K562 (cell line): ENCODE data around the gene MEGF9. TPM values are rescaled to one million over a fixed set of nuclear protein-coding genes. Genes with fewer than 3 reads are reported as not detected.

Source experiments
- BCL6 ChIP-seq: fragments of 250-450 bp; sonication (Bioruptor Pico); IDR thresholded peaks from 2 replicates; pipeline ENCODE4 v1.4.0; 2020
- CGGBP1 ChIP-seq: fragments of 250-450 bp; sonication (Bioruptor Pico); IDR thresholded peaks from 2 replicates; pipeline ENCODE4 v1.9.0; 2021; ENCODE audit warnings: mild to moderate bottlenecking
- E2F6 ChIP-seq, 2 experiments: IDR thresholded peaks; 2 replicates each; pipeline ENCODE4 v1.6.1; 2011; ENCODE audit warnings: borderline replicate concordance in 1 of 2, control low read depth in 1 of 2, low read depth in 1 of 2, low read length in 1 of 2, mild to moderate bottlenecking in 1 of 2, mixed read lengths in 1 of 2, moderate library complexity in 1 of 2; ENCODE audit not compliant: insufficient read depth in 1 of 2, insufficient read length in 1 of 2, poor library complexity in 1 of 2, severe bottlenecking in 1 of 2; ENCODE audit errors: extremely low read depth in 1 of 2
- ELF1 ChIP-seq: fragments of 200-800 bp; sonication (Bioruptor generic); IDR thresholded peaks from 2 replicates; pipeline ENCODE4 v1.6.1; 2016; ENCODE audit warnings: missing genetic modification characterization, missing compliant biosample characterization
- ELF4 ChIP-seq: fragments of 450-650 bp; formaldehyde crosslinking; IDR thresholded peaks from 2 replicates; pipeline ENCODE4 v1.4.0; 2022; ENCODE audit warnings: missing genetic modification characterization
- EWSR1 ChIP-seq: fragments of 450-650 bp; IDR thresholded peaks from 2 replicates; pipeline ENCODE4 v1.6.1; 2018; ENCODE audit warnings: borderline replicate concordance, mild to moderate bottlenecking, low read depth, moderate library complexity; ENCODE audit not compliant: partially characterized antibody
- GTF3C2 ChIP-seq: IDR thresholded peaks from 3 replicates; pipeline ENCODE4 v1.6.1; 2011; ENCODE audit warnings: borderline replicate concordance, mild to moderate bottlenecking, moderate library complexity; ENCODE audit not compliant: insufficient read length; ENCODE audit errors: extremely low read depth
- KDM5B ChIP-seq: fragments of 200-600 bp; sonication (generic); IDR thresholded peaks from 2 replicates; pipeline ENCODE4 v1.6.1; 2012; ENCODE audit warnings: low read depth, mild to moderate bottlenecking, moderate library complexity, low read length, control low read depth, inconsistent platforms; ENCODE audit not compliant: insufficient replicate concordance
- SAFB ChIP-seq: fragments of 200-400 bp; formaldehyde crosslinking; IDR thresholded peaks from 2 replicates; pipeline ENCODE4 v1.6.1; 2017; ENCODE audit warnings: low read depth, low read length, borderline replicate concordance
- SRSF7 ChIP-seq: fragments of 200-400 bp; formaldehyde crosslinking; optimal IDR thresholded peaks from 2 replicates; pipeline ENCODE3; 2017; ENCODE audit warnings: mild to moderate bottlenecking, low read depth, low read length
- SRSF9 ChIP-seq: fragments of 200-400 bp; formaldehyde crosslinking; IDR thresholded peaks from 2 replicates; pipeline ENCODE4 v1.6.1; 2017; ENCODE audit warnings: low read depth, low read length, borderline replicate concordance
- TSHZ1 ChIP-seq: fragments of 250-450 bp; sonication (Bioruptor Pico); IDR thresholded peaks from 2 replicates; pipeline ENCODE4 v1.4.0; 2020; ENCODE audit warnings: mild to moderate bottlenecking, moderate library complexity
- ZNF408 ChIP-seq: fragments of 250-450 bp; sonication (Bioruptor Pico); IDR thresholded peaks from 2 replicates; pipeline ENCODE4 v1.4.0; 2020; ENCODE audit warnings: low read depth, mild to moderate bottlenecking, moderate library complexity
- ZNF512 ChIP-seq: IDR thresholded peaks from 2 replicates; pipeline ENCODE4 v1.6.1; 2016; ENCODE audit warnings: missing genetic modification characterization, missing compliant biosample characterization
- ZNF699 ChIP-seq: fragments of 250-450 bp; sonication (Bioruptor Pico); IDR thresholded peaks from 2 replicates; pipeline ENCODE4 v1.8.0; 2021; ENCODE audit warnings: mild to moderate bottlenecking, moderate library complexity; ENCODE audit not compliant: insufficient replicate concordance
- ZNF764 ChIP-seq: fragments of 250-450 bp; sonication (Bioruptor Pico); IDR thresholded peaks from 2 replicates; pipeline ENCODE4 v1.4.0; 2020; ENCODE audit warnings: low read depth, mild to moderate bottlenecking, moderate library complexity
- polyA plus RNA-seq, 8 experiments: library from polyadenylated mRNA; depleted of rRNA in 4 of 8; stranded (reverse) in 5 of 8; unstranded in 3 of 8; fragments of >200 nt; fragmentation: Nextera tagmentation in 2 of 8; fragmentation: Illumina TruSeq in 1 of 8; extraction: Ambion mirVana in 2 of 8; extraction: Trizol in 1 of 8; gene quantifications; 2 replicates each; pipeline versions ENCODE4 v1.2.1 to v1.2.3, GENCODE V29; 2011 to 2014; ENCODE audit warnings: inconsistent platforms in 1 of 8, missing spikeins in 1 of 8
- total RNA-seq, 7 experiments: library from RNA; depleted of rRNA in 6 of 7; stranded (reverse); fragments of >200 nt in 6 of 7; fragmentation: Illumina TruSeq in 2 of 7; extraction: Trizol in 2 of 7; gene quantifications; 2 replicates each; pipeline versions ENCODE4 v1.2.1 to v1.2.3, GENCODE V29; 2011 to 2021; ENCODE audit warnings: low replicate concordance in 1 of 7

Gene MEGF9
- total and polyA plus RNA-seq, 9 of the 15 experiments (the other 6 are each of a cell fraction or from before 2014, with no cell fraction given) = 2.1 to 6.2 (median 3.8) TPM

- TF ChIP-seq ZNF764 (CRISPR knock-in tag) = no peak
- no peak; the same call in none of the 2 replicates for TF ChIP-seq ELF1 (tag)
- no peak for TF ChIP-seq KDM5B
- TF ChIP-seq E2F6 (IDR thresholded peaks at IDR 0.05; ENCODE audit: borderline replicate concordance in 1 of 2, extremely low read depth in 1 of 2, insufficient read depth in 1 of 2, insufficient read length in 1 of 2, low read depth in 1 of 2, low read length in 1 of 2, poor library complexity in 1 of 2, severe bottlenecking in 1 of 2) = peak; percentile 94 to 96
- TF ChIP-seq ELF4 = no peak
- TF ChIP-seq ZNF408 (CRISPR knock-in tag) = no peak
- TF ChIP-seq SAFB = no peak
- no peak for TF ChIP-seq ZNF699
- TF ChIP-seq SRSF9 = no peak
- no peak; the same call in 1 of the 2 replicates for TF ChIP-seq CGGBP1 (CRISPR knock-in tag)
- TF ChIP-seq SRSF7 = no peak
- TF ChIP-seq GTF3C2 = no peak
- TF ChIP-seq EWSR1 = no peak
- TF ChIP-seq ZNF512 (tag) = no peak
- peak; percentile 67; the same call in 1 of the 2 replicates for TF ChIP-seq TSHZ1 (CRISPR knock-in tag)
- peak; percentile 5 for TF ChIP-seq BCL6
These were observed 134.0 kb downstream of the MEGF9 start, which contains the start of gene CDK5RAP2 (continued) for GRCh38 chr9:120580051-120580896.
